H9 (cell line): ENCODE measurements around the gene EPB41L2. TPM values are rescaled to one million over a fixed set of nuclear protein-coding genes. Genes with fewer than 3 reads are reported as not detected.

Experiments used
- DNase-seq: peaks from one replicate; pipeline ENCODE4 v3.0.0-alpha.2; 2017
- H2AFZ ChIP-seq: one replicate; pipeline ENCODE4 v1.6.1; 2013; ENCODE audit warnings: mild to moderate bottlenecking, low read length, control low read depth, moderate library complexity
- H2AK5ac ChIP-seq: 2 replicates; pipeline ENCODE4 v1.6.1; 2013; ENCODE audit warnings: low read length, control low read depth, mixed read lengths; ENCODE audit not compliant: insufficient read length
- H2BK120ac ChIP-seq: one replicate; pipeline ENCODE4 v1.6.1; 2013; ENCODE audit warnings: low read depth, mild to moderate bottlenecking, low read length, control low read depth, inconsistent platforms; ENCODE audit not compliant: poor library complexity, severe bottlenecking
- H2BK12ac ChIP-seq: 2 replicates; pipeline ENCODE4 v1.6.1; 2013; ENCODE audit warnings: low read length, control low read depth, mixed read lengths, low read depth; ENCODE audit not compliant: insufficient read length
- H2BK15ac ChIP-seq: 2 replicates; pipeline ENCODE4 v1.6.1; 2013; ENCODE audit warnings: low read depth, low read length, control low read depth
- H2BK20ac ChIP-seq: one replicate; pipeline ENCODE4 v1.6.1; 2013; ENCODE audit warnings: low read depth, mild to moderate bottlenecking, low read length, control low read depth, inconsistent platforms; ENCODE audit not compliant: poor library complexity, severe bottlenecking
- H2BK5ac ChIP-seq: 2 replicates; pipeline ENCODE4 v1.6.1; 2013; ENCODE audit warnings: low read length, control low read depth, mixed read lengths; ENCODE audit not compliant: insufficient read length
- H3K14ac ChIP-seq: 2 replicates; pipeline ENCODE4 v1.6.1; 2013; ENCODE audit warnings: low read length, control low read depth; ENCODE audit not compliant: insufficient read depth
- H3K18ac ChIP-seq: 2 replicates; pipeline ENCODE4 v1.6.1; 2013; ENCODE audit warnings: low read depth, mild to moderate bottlenecking, mixed read lengths, low read length, control low read depth; ENCODE audit not compliant: insufficient read length
- H3K23ac ChIP-seq: 2 replicates; pipeline ENCODE4 v1.6.1; 2013; ENCODE audit warnings: low read length, control low read depth, mixed read lengths, low read depth; ENCODE audit not compliant: insufficient read length
- H3K23me2 ChIP-seq: 2 replicates; pipeline ENCODE4 v1.6.1; 2013; ENCODE audit warnings: low read depth, mild to moderate bottlenecking, mixed read lengths, low read length, control low read depth; ENCODE audit not compliant: insufficient read length, poor library complexity, severe bottlenecking
- H3K27ac ChIP-seq: 2 replicates; pipeline ENCODE4 v1.5.1; 2013; ENCODE audit warnings: low read length, control low read depth, mixed read lengths, low read depth; ENCODE audit not compliant: insufficient read length
- H3K27me3 ChIP-seq: 2 replicates; pipeline ENCODE4 v1.6.1; 2013; ENCODE audit warnings: low read length, control low read depth, inconsistent platforms; ENCODE audit not compliant: insufficient read depth
- H3K4ac ChIP-seq: 2 replicates; pipeline ENCODE4 v1.6.1; 2013; ENCODE audit warnings: low read depth, mild to moderate bottlenecking, control low read depth, inconsistent platforms, low read length, moderate library complexity
- H3K4me1 ChIP-seq: 2 replicates; pipeline ENCODE4 v1.6.1; 2013; ENCODE audit warnings: low read length, control low read depth, inconsistent platforms; ENCODE audit not compliant: insufficient read depth
- H3K4me2 ChIP-seq: 2 replicates; pipeline ENCODE4 v1.6.1; 2013; ENCODE audit warnings: low read length, control low read depth, mixed read lengths; ENCODE audit not compliant: insufficient read length, insufficient read depth
- H3K56ac ChIP-seq: 2 replicates; pipeline ENCODE4 v1.6.1; 2013; ENCODE audit warnings: low read depth, mild to moderate bottlenecking, mixed read lengths, low read length, control low read depth; ENCODE audit not compliant: insufficient read length
- H3K79me1 ChIP-seq: 2 replicates; pipeline ENCODE4 v1.6.1; 2013; ENCODE audit warnings: low read depth, mild to moderate bottlenecking, moderate library complexity, low read length, control low read depth, inconsistent platforms; ENCODE audit not compliant: insufficient read depth, poor library complexity, severe bottlenecking
- H3K79me2 ChIP-seq: 2 replicates; pipeline ENCODE4 v1.6.1; 2013; ENCODE audit warnings: low read length, control low read depth, inconsistent platforms; ENCODE audit not compliant: insufficient read depth
- H3K9ac ChIP-seq: 2 replicates; pipeline ENCODE4 v1.6.1; 2013; ENCODE audit warnings: low read length, control low read depth, mixed read lengths; ENCODE audit not compliant: insufficient read length; ENCODE audit errors: extremely low read depth
- H3K9me3 ChIP-seq: one replicate; pipeline ENCODE4 v1.6.1; 2013; ENCODE audit warnings: low read depth, low read length, inconsistent platforms; ENCODE audit not compliant: control insufficient read depth
- H3T11ph ChIP-seq: one replicate; pipeline ENCODE4 v1.6.1; 2013; ENCODE audit warnings: mild to moderate bottlenecking, low read length, control low read depth, inconsistent platforms
- H4K20me1 ChIP-seq: one replicate; pipeline ENCODE4 v1.6.1; 2013; ENCODE audit not compliant: control insufficient read depth, insufficient read length, insufficient read depth
- H4K5ac ChIP-seq: 2 replicates; pipeline ENCODE4 v1.6.1; 2013; ENCODE audit warnings: low read depth, mild to moderate bottlenecking, mixed read lengths, low read length, control low read depth; ENCODE audit not compliant: insufficient read length
- H4K8ac ChIP-seq: replicated peaks from 2 replicates; pipeline ENCODE4 v1.6.1; 2013; ENCODE audit warnings: low read length, control low read depth, mixed read lengths, low read depth; ENCODE audit not compliant: insufficient read length
- H4K91ac ChIP-seq: 2 replicates; pipeline ENCODE4 v1.6.1; 2013; ENCODE audit warnings: low read depth, mild to moderate bottlenecking, moderate library complexity, mixed read lengths, low read length, control low read depth; ENCODE audit not compliant: insufficient read length
- H3K27ac Mint-ChIP-seq, 3 experiments: 2 replicates in 2 of 3; 3 replicates in 1 of 3; pipeline ENCODE4 v1.8.0; 2020 to 2021; ENCODE audit warnings: mixed read lengths in 3 of 3, mild to moderate bottlenecking in 1 of 3, moderate library complexity in 1 of 3
- H3K27me3 Mint-ChIP-seq: 2 replicates; pipeline ENCODE4 v1.8.0; 2021; ENCODE audit warnings: low read depth, mild to moderate bottlenecking, moderate library complexity, mixed read lengths
- H3K36me3 Mint-ChIP-seq, 3 experiments: 2 replicates in 2 of 3; 3 replicates in 1 of 3; pipeline ENCODE4 v1.8.0; 2020 to 2021; ENCODE audit warnings: low read depth in 3 of 3, mixed read lengths in 3 of 3; ENCODE audit not compliant: insufficient read depth in 1 of 3
- H3K4me1 Mint-ChIP-seq, 2 experiments: 2 replicates each; pipeline ENCODE4 v1.8.0; 2020; ENCODE audit warnings: mixed read lengths in 2 of 2
- H3K4me3 Mint-ChIP-seq, 2 experiments: 2 replicates in 1 of 2; 3 replicates in 1 of 2; pipeline ENCODE4 v1.8.0; 2020 to 2021; ENCODE audit warnings: mild to moderate bottlenecking in 2 of 2, mixed read lengths in 2 of 2, moderate library complexity in 1 of 2
- H3K9me3 Mint-ChIP-seq, 2 experiments: 2 replicates in 1 of 2; 3 replicates in 1 of 2; pipeline ENCODE4 v1.8.0; 2020; ENCODE audit warnings: mild to moderate bottlenecking in 2 of 2, mixed read lengths in 2 of 2, moderate library complexity in 1 of 2
- WGBS: extraction: QIAGEN DNeasy Blood & Tissue Kit; methylation state at CpG from one replicate; pipeline ENCODE4 v1.1.7; 2013; ENCODE audit warnings: missing lambda C conversion rate, low lambda C conversion rate, mixed read lengths; ENCODE audit not compliant: insufficient read length; ENCODE audit errors: extremely low coverage; 5-methylcytosine and 5-hydroxymethylcytosine counted together
- total RNA-seq: library from RNA; stranded (reverse); gene quantifications from 2 replicates; pipeline ENCODE4 v1.2.1, GENCODE V29; 2021
- TF ChIP-seq, protein P1 (sequence below): fragments of 200-600 bp; sonication (generic); conservative IDR thresholded peaks from 3 replicates; pipeline ENCODE4 v1.8.0; 2021; ENCODE audit warnings: antibody characterized with exemption, mild to moderate bottlenecking

Gene EPB41L2
- total RNA-seq, 1 experiment from 2014 or later: 90.2 TPM

DNA sequence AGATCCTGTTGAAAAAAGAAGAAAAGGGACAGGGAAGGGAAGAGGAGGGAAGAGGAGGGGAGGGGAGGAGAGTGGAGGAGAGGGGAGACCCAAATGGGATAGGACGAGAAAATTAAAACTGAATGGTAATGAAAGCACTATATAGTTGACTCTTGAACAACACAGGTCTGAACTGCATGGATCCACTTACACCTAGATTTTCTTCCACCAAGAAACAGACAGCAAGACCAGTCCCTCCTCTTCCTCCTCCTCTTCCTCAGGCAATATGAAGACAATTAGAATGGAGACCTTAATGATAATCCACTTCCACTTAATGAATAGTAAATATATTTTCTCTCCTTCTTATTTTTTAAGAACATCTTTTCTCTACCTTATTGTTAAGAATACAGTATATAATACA lies 113.5 kb downstream of the EPB41L2 start:
- no peak overlapping the region for H2BK5ac ChIP-seq
- H3K4me1 ChIP-seq: peaks cover 3% of the 10 kb centered on the region; the same call in 1 of the 2 replicates
- H3T11ph ChIP-seq: no peak overlapping the region
- H2BK15ac ChIP-seq: no peak overlapping the region
- no peak for DNase-seq
- no peak overlapping the region for H3K9ac ChIP-seq
- no peak overlapping the region for H3K23ac ChIP-seq
- no peaks in the 10 kb centered on the region for H3K27me3 Mint-ChIP-seq
- no peaks in the 10 kb centered on the region for H3K79me2 ChIP-seq
- H3K9me3 Mint-ChIP-seq: no peaks in the 10 kb centered on the region
- no peak overlapping the region for H2BK12ac ChIP-seq
- no peak overlapping the region for H3K4me2 ChIP-seq
- no peak overlapping the region for H2AK5ac ChIP-seq
- H4K8ac ChIP-seq: no peak overlapping the region
- H3K9me3 ChIP-seq: no peaks in the 10 kb centered on the region
- no peak overlapping the region for H3K14ac ChIP-seq
- TF ChIP-seq, protein P1, sequence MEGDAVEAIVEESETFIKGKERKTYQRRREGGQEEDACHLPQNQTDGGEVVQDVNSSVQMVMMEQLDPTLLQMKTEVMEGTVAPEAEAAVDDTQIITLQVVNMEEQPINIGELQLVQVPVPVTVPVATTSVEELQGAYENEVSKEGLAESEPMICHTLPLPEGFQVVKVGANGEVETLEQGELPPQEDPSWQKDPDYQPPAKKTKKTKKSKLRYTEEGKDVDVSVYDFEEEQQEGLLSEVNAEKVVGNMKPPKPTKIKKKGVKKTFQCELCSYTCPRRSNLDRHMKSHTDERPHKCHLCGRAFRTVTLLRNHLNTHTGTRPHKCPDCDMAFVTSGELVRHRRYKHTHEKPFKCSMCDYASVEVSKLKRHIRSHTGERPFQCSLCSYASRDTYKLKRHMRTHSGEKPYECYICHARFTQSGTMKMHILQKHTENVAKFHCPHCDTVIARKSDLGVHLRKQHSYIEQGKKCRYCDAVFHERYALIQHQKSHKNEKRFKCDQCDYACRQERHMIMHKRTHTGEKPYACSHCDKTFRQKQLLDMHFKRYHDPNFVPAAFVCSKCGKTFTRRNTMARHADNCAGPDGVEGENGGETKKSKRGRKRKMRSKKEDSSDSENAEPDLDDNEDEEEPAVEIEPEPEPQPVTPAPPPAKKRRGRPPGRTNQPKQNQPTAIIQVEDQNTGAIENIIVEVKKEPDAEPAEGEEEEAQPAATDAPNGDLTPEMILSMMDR: no peak
- no peak overlapping the region for H3K56ac ChIP-seq
- no peak overlapping the region for H3K27ac ChIP-seq
- H4K20me1 ChIP-seq: no peaks in the 10 kb centered on the region
- H2BK20ac ChIP-seq: no peak overlapping the region
- no peaks in the 10 kb centered on the region for H3K79me1 ChIP-seq
- H3K4me1 Mint-ChIP-seq: peaks cover 13 to 16% of the 10 kb centered on the region in 2 experiments
- peaks cover 0 to 9% (median 6%) of the 10 kb centered on the region in 3 experiments; a peak in 2 of 7 replicates for H3K36me3 Mint-ChIP-seq
- H4K91ac ChIP-seq: no peak overlapping the region
- no peak overlapping the region for H4K5ac ChIP-seq
- H3K23me2 ChIP-seq: no peaks in the 10 kb centered on the region
- no peak overlapping the region for H3K4me3 Mint-ChIP-seq
- H2BK120ac ChIP-seq: no peak overlapping the region
- H3K18ac ChIP-seq: no peak overlapping the region
- no peaks in the 10 kb centered on the region for H3K27me3 ChIP-seq
- no CpG with 5 or more reads among the region's 1 CpG for WGBS
- H2AFZ ChIP-seq: no peak overlapping the region
- H3K4ac ChIP-seq: no peak overlapping the region
- H3K27ac Mint-ChIP-seq: no peak overlapping the region
